OCI-LY7 (cell line): ENCODE measurements around the gene PDS5A.

ENCODE experiments used
- EZH2phosphoT487 ChIP-seq: fragments of 200-600 bp; sonication (generic); IDR thresholded peaks from 2 replicates; pipeline ENCODE4 v1.6.1; 2018; ENCODE audit warnings: low read depth, borderline replicate concordance, mild to moderate bottlenecking, mixed run types, antibody characterized with exemption, low read length, moderate library complexity, mixed read lengths
- TF ChIP-seq, protein P1 (sequence below): fragments of 200-600 bp; sonication (generic); conservative IDR thresholded peaks from 2 replicates; pipeline ENCODE4 v1.5.1; 2014; ENCODE audit warnings: mild to moderate bottlenecking, antibody characterized with exemption, low read length, moderate library complexity, mixed read lengths

- no peak for TF ChIP-seq EZH2phosphoT487
- TF ChIP-seq, protein P1, sequence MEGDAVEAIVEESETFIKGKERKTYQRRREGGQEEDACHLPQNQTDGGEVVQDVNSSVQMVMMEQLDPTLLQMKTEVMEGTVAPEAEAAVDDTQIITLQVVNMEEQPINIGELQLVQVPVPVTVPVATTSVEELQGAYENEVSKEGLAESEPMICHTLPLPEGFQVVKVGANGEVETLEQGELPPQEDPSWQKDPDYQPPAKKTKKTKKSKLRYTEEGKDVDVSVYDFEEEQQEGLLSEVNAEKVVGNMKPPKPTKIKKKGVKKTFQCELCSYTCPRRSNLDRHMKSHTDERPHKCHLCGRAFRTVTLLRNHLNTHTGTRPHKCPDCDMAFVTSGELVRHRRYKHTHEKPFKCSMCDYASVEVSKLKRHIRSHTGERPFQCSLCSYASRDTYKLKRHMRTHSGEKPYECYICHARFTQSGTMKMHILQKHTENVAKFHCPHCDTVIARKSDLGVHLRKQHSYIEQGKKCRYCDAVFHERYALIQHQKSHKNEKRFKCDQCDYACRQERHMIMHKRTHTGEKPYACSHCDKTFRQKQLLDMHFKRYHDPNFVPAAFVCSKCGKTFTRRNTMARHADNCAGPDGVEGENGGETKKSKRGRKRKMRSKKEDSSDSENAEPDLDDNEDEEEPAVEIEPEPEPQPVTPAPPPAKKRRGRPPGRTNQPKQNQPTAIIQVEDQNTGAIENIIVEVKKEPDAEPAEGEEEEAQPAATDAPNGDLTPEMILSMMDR = no peak
Measured at GRCh38 chr4:39877971-39878370, 99.7 kb downstream of the PDS5A start.
